Caco-2 (cell line): Measurements from ENCODE around the gene ZNF575. TPM values are rescaled to one million over a fixed set of nuclear protein-coding genes. Genes with fewer than 3 reads are reported as not detected.

ENCODE experiments used
- BruUV-seq: library from RNA; stranded (reverse); fragments of 400-500 nt; replicated peaks from 2 replicates; lab custom pipeline; 2021; lab: Mats Ljungman, UMichigan
- CTCF ChIA-PET: fragments of 300-600 bp; sonication (Branson Sonifier 250); formaldehyde crosslinking; loops from one replicate; lab custom pipeline; 2022; ENCODE audit warnings: antibody characterized with exemption; lab: Charles Lee
- POLR2A ChIA-PET: fragments of 300-600 bp; sonication (Branson Sonifier 250); formaldehyde crosslinking; loops from one replicate; lab custom pipeline; 2022; ENCODE audit warnings: antibody characterized with exemption; lab: Charles Lee
- DNase-seq, 2 experiments: peaks; one replicate each; pipeline versions ENCODE4 v3.0.0 to v3.0.0-alpha.2; 2020 to 2022
- H3K27me3 ChIP-seq: replicated peaks from 2 replicates; pipeline ENCODE4 v1.6.0; 2011; ENCODE audit warnings: low read length; ENCODE audit not compliant: control insufficient read depth, insufficient read depth
- H3K36me3 ChIP-seq: 2 replicates; pipeline ENCODE4 v1.5.1; 2011; ENCODE audit warnings: low read length; ENCODE audit not compliant: control insufficient read depth, insufficient read depth
- H3K4me1 ChIP-seq: fragments of 250-450 bp; sonication (Bioruptor Pico); 2 replicates; pipeline ENCODE4 v1.5.1; 2020; ENCODE audit warnings: mild to moderate bottlenecking
- H3K4me3 ChIP-seq: 2 replicates; pipeline ENCODE4 v1.5.1; 2011; ENCODE audit warnings: low read depth, mild to moderate bottlenecking, control low read depth, low read length
- H3K9me3 ChIP-seq: fragments of 250-450 bp; sonication (Bioruptor Pico); 2 replicates; pipeline ENCODE4 v1.5.1; 2020; ENCODE audit warnings: mild to moderate bottlenecking, moderate library complexity
- H3K27ac Mint-ChIP-seq: one replicate; pipeline ENCODE4 v1.8.0; 2022; ENCODE audit warnings: mixed read lengths; ENCODE audit not compliant: unreplicated experiment
- H3K27me3 Mint-ChIP-seq: one replicate; pipeline ENCODE4 v1.8.0; 2022; ENCODE audit warnings: mixed read lengths; ENCODE audit not compliant: insufficient read depth, unreplicated experiment
- H3K36me3 Mint-ChIP-seq: one replicate; pipeline ENCODE4 v1.8.0; 2022; ENCODE audit warnings: mild to moderate bottlenecking, mixed read lengths; ENCODE audit not compliant: insufficient read depth, unreplicated experiment
- H3K4me1 Mint-ChIP-seq: one replicate; pipeline ENCODE4 v1.8.0; 2022; ENCODE audit warnings: low read depth, mixed read lengths; ENCODE audit not compliant: unreplicated experiment
- H3K4me3 Mint-ChIP-seq: one replicate; pipeline ENCODE4 v1.8.0; 2022; ENCODE audit warnings: mild to moderate bottlenecking, moderate library complexity, mixed read lengths; ENCODE audit not compliant: unreplicated experiment
- H3K9me3 Mint-ChIP-seq: one replicate; pipeline ENCODE4 v1.8.0; 2022; ENCODE audit warnings: mixed read lengths; ENCODE audit not compliant: unreplicated experiment
- CTCF ChIP-seq, 2 experiments: fragments of 200-600 bp in 1 of 2; IDR thresholded peaks; 1 replicate in 1 of 2; 2 replicates in 1 of 2; pipeline versions ENCODE4 v1.5.1 to v1.8.0; 2011 to 2022; ENCODE audit warnings: antibody characterized with exemption in 1 of 2, control low read depth in 1 of 2, inconsistent platforms in 1 of 2, low read depth in 1 of 2, low read length in 1 of 2, mild to moderate bottlenecking in 1 of 2, moderate library complexity in 1 of 2; ENCODE audit not compliant: insufficient read depth in 1 of 2, severe bottlenecking in 1 of 2, unreplicated experiment in 1 of 2
- intact Hi-C: fragments of 100-400 bp; cut with micrococcal nuclease; formaldehyde crosslinking; loops from one replicate; pipeline ENCODE4 v1.10.0; 2022; ENCODE audit not compliant: unreplicated experiment
- total RNA-seq: library from RNA; stranded (reverse); gene quantifications from 2 replicates; pipeline ENCODE4 v1.2.3, GENCODE V29; 2022

The ZNF575 gene
- total RNA-seq, 1 experiment from 2014 or later, result 1.00 TPM

GRCh38 chr19:43534305-43534815 is 1.4 kb downstream of the ZNF575 start:
- H3K4me3 ChIP-seq, result peak overlapping the region; percentile 5; the same call in 1 of the 2 replicates
- DNase-seq, result no peak
- no peak for TF ChIP-seq CTCF (IDR thresholded peaks at IDR 0.05; ENCODE audit: insufficient read depth in 1 of 2, low read depth in 1 of 2, low read length in 1 of 2, severe bottlenecking in 1 of 2, unreplicated experiment in 1 of 2)
- peak overlapping the region; percentile 96 for H3K4me3 Mint-ChIP-seq
- peaks cover 6% of the 10 kb centered on the region for H3K4me1 Mint-ChIP-seq
- peaks cover 6% of the 10 kb centered on the region; the same call in 1 of the 2 replicates for H3K9me3 ChIP-seq
- intact Hi-C loops, result loop anchor here (10.0 kb wide), 1 partner anchor 120 kb away; no protein-coding TSS in a partner anchor
- H3K27me3 Mint-ChIP-seq, result no peaks in the 10 kb centered on the region
- 0 out of 2 replicates have a peak, but pooled peaks cover 4% of the 10 kb centered on the region for H3K4me1 ChIP-seq
- no peaks in the 10 kb centered on the region for H3K27me3 ChIP-seq
- peaks cover 43% of the 10 kb centered on the region for H3K36me3 Mint-ChIP-seq
- ChIA-PET POLR2A (interaction anchor here (1.7 to 2.1 kb wide), 3 partner anchors 30 to 134 kb away, joined by 8 to 10 read pairs (median 8); partner anchors contain the start of genes IRGQ, PHLDB3 and ZNF576), CTCF (interaction anchor here (1.7 to 2.4 kb wide), 4 partner anchors 15 to 60 kb away, joined by 9 to 14 read pairs (median 12); partner anchors contain the start of gene PHLDB3)
- BruUV-seq, result no TSS peak
- peaks cover 8% of the 10 kb centered on the region for H3K9me3 Mint-ChIP-seq
- no peak overlapping the region for H3K27ac Mint-ChIP-seq
- H3K36me3 ChIP-seq, result peaks cover 1% of the 10 kb centered on the region; the same call in 1 of the 2 replicates

GRCh38 chr19:43534816-43535761 is 2.1 kb downstream of the ZNF575 start:
- 0 out of 2 replicates have a peak, but pooled peaks cover 4% of the 10 kb centered on the region for H3K4me1 ChIP-seq
- ChIA-PET CTCF (interaction anchor here (1.2 to 2.4 kb wide), 4 partner anchors 20 to 133 kb away, joined by 5 to 14 read pairs (median 10); no protein-coding TSS in a partner anchor), POLR2A (no interaction called here)
- peak overlapping the region; percentile 42 for H3K27ac Mint-ChIP-seq
- intact Hi-C loops, result loop anchor here (10.0 kb wide), 1 partner anchor 120 kb away; no protein-coding TSS in a partner anchor
- peaks cover 1% of the 10 kb centered on the region; the same call in 1 of the 2 replicates for H3K36me3 ChIP-seq
- H3K27me3 ChIP-seq, result no peaks in the 10 kb centered on the region
- H3K4me1 Mint-ChIP-seq, result peaks cover 6% of the 10 kb centered on the region
- peaks cover 12% of the 10 kb centered on the region for H3K9me3 Mint-ChIP-seq
- no peak overlapping the region for H3K4me3 ChIP-seq
- peak in 1 of 2 experiments; percentile 67 for DNase-seq
- no peaks in the 10 kb centered on the region for H3K27me3 Mint-ChIP-seq
- H3K9me3 ChIP-seq, result peaks cover 6% of the 10 kb centered on the region; the same call in 1 of the 2 replicates
- no TSS peak for BruUV-seq
- H3K4me3 Mint-ChIP-seq, result peak overlapping the region; percentile 14
- TF ChIP-seq CTCF (IDR thresholded peaks at IDR 0.05; ENCODE audit: insufficient read depth in 1 of 2, low read depth in 1 of 2, low read length in 1 of 2, severe bottlenecking in 1 of 2, unreplicated experiment in 1 of 2), result peak; percentile 49 to 53
- peaks cover 50% of the 10 kb centered on the region for H3K36me3 Mint-ChIP-seq

- Mint-ChIP-seq H3K4me1 (peaks cover 6% of the 10 kb centered on the region), H3K9me3 (peaks cover 12% of the 10 kb centered on the region), H3K36me3 (peaks cover 46% of the 10 kb centered on the region), H3K27ac (no peak overlapping the region), H3K4me3 (no peak overlapping the region), H3K27me3 (no peaks in the 10 kb centered on the region)
- ChIA-PET POLR2A (no interaction called here), CTCF (no interaction called here)
- Histone ChIP-seq H3K36me3 (peaks cover 3% of the 10 kb centered on the region; the same call in 1 of the 2 replicates), H3K9me3 (peaks cover 6% of the 10 kb centered on the region; the same call in 1 of the 2 replicates), H3K4me3 (no peak overlapping the region), H3K4me1 (no peaks in the 10 kb centered on the region), H3K27me3 (no peaks in the 10 kb centered on the region)
- no peak for DNase-seq
- intact Hi-C loops, result loop anchor here (10.0 kb wide), 1 partner anchor 116 kb away; no protein-coding TSS in a partner anchor
- TF ChIP-seq CTCF (IDR thresholded peaks at IDR 0.05; ENCODE audit: insufficient read depth in 1 of 2, low read depth in 1 of 2, low read length in 1 of 2, severe bottlenecking in 1 of 2, unreplicated experiment in 1 of 2), result no peak
- BruUV-seq, result no TSS peak
Observed at GRCh38 chr19:43538922-43539321, 5.9 kb downstream of the ZNF575 start.
